Left lung (tissue), 10 donors: ENCODE data around the gene MED15. TPM values are rescaled to one million over a fixed set of nuclear protein-coding genes. Genes with fewer than 3 reads are reported as not detected.

Experiments
- ATAC-seq: fragments of 200-7000 bp; cut with Tn5 transposase; one replicate; pipeline ENCODE4 v1.9.1; 2020; ENCODE audit warnings: moderate library complexity
- DNase-seq, 4 donors: peaks; one replicate each; pipeline ENCODE4 v3.0.0-alpha.2; 2013 to 2020
- H3K27ac ChIP-seq, 2 donors: fragments of 200-600 bp; sonication (generic) in 1 of 2; one replicate each; pipeline versions ENCODE4 v1.5.0 to v1.8.0; 2020 to 2021
- H3K27me3 ChIP-seq, 2 donors: fragments of 200-600 bp; sonication (generic) in 1 of 2; one replicate each; pipeline versions ENCODE4 v1.5.0 to v1.8.0; 2020 to 2021
- H3K36me3 ChIP-seq, 2 donors: fragments of 200-600 bp; sonication (generic) in 1 of 2; one replicate each; pipeline versions ENCODE4 v1.5.0 to v1.8.0; 2020 to 2021
- H3K4me1 ChIP-seq, 2 donors: fragments of 200-600 bp; one replicate each; pipeline ENCODE4 v1.8.0; 2021
- H3K4me3 ChIP-seq, 2 donors: fragments of 200-600 bp; sonication (generic) in 1 of 2; one replicate each; pipeline versions ENCODE4 v1.5.0 to v1.8.0; 2020 to 2021; ENCODE audit warnings: mild to moderate bottlenecking in 1 of 2
- H3K9me3 ChIP-seq, 2 donors: fragments of 200-600 bp; sonication (generic) in 1 of 2; one replicate each; pipeline versions ENCODE4 v1.5.0 to v1.8.0; 2020 to 2021
- intact Hi-C, 2 donors: fragments of 100-400 bp; cut with DNase I; formaldehyde crosslinking; loops; one replicate each; pipeline versions ENCODE4 v1.11.2 to v1.14.2; 2022
- polyA plus RNA-seq, 6 donors: library from polyadenylated mRNA; unstranded; fragments of 120-200 nt; gene quantifications; one replicate each; pipeline ENCODE4 v1.2.1, GENCODE V29; 2013; ENCODE audit not compliant: insufficient read length in 6 of 6
- total RNA-seq, 2 donors: library from RNA; stranded (reverse); fragmentation: NEBNext Ultra II Directional; extraction: Animal tissue kit (Norgen Biotek cat#: 25700); gene quantifications; one replicate each; pipeline ENCODE4 v1.2.1, GENCODE V29; 2021
- TF ChIP-seq, protein P1 (sequence below), 2 donors: fragments of 200-600 bp; sonication (generic) in 1 of 2; IDR thresholded peaks; one replicate each; pipeline versions ENCODE4 v1.5.0 to v1.8.0; 2021; ENCODE audit warnings: antibody characterized with exemption in 2 of 2
- donor health status: DM: no; HTN: yes; CAD: no.
- donor health status: DM: no; HTN: no; CAD: no.

Gene MED15
- total and polyA plus RNA-seq, 8 donors = 47.2 to 121 (median 56.3) TPM

DNA sequence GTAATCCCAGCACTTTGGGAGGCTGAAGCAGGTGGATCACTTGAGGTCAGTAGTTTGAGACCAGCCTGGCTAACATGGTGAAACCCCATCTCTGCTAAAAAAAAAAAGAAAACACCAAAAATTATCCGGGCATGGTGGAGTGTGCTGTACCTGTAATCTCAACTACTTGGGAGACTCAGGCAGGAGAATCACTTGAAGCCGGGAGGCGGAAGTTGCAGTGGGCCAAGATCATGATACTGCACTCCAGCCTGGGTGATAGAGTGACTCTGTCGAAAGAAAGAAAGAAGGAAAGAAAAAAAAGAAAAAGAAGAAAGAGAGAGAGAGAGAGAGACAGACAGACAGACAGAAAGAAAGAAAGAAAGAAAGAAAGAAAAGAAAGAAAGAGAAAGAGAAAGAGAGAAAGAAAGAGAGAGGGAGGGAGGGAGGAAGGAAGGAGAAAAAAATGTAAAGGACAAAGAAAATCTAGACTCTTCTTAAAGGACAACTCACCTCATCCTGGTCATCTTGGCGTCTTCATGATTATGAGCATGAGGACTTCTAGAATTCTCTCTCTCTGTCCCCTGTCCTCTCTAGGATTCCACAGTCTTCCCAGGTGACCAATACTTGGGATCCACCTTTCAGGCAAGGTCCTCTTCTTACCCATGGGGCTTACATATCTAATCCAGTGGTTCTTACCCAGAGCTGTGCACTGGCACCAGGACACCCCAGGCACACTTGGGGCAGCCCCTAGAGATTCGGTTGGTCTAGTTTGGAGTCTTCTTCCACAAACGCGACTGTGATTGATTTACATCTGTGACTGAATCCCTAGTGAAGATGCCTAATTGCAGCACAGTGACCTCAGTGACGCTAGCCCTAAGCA, 120.9 kb downstream of the MED15 start:
- no peak overlapping the region for H3K27ac ChIP-seq
- DNase-seq = no peak
- H3K27me3 ChIP-seq = no peaks in the 10 kb centered on the region
- ATAC-seq = no peak
- intact Hi-C loops = no loop called here
- H3K9me3 ChIP-seq = no peaks in the 10 kb centered on the region
- no peak overlapping the region for H3K4me3 ChIP-seq
- H3K4me1 ChIP-seq = no peaks in the 10 kb centered on the region
- TF ChIP-seq, protein P1, sequence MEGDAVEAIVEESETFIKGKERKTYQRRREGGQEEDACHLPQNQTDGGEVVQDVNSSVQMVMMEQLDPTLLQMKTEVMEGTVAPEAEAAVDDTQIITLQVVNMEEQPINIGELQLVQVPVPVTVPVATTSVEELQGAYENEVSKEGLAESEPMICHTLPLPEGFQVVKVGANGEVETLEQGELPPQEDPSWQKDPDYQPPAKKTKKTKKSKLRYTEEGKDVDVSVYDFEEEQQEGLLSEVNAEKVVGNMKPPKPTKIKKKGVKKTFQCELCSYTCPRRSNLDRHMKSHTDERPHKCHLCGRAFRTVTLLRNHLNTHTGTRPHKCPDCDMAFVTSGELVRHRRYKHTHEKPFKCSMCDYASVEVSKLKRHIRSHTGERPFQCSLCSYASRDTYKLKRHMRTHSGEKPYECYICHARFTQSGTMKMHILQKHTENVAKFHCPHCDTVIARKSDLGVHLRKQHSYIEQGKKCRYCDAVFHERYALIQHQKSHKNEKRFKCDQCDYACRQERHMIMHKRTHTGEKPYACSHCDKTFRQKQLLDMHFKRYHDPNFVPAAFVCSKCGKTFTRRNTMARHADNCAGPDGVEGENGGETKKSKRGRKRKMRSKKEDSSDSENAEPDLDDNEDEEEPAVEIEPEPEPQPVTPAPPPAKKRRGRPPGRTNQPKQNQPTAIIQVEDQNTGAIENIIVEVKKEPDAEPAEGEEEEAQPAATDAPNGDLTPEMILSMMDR (IDR thresholded peaks at IDR 0.05) = no peak
- H3K36me3 ChIP-seq = no peaks in the 10 kb centered on the region

- no peaks in the 10 kb centered on the region for H3K9me3 ChIP-seq
- intact Hi-C loops = no loop called here
- no peak overlapping the region for H3K4me3 ChIP-seq
- H3K4me1 ChIP-seq = no peaks in the 10 kb centered on the region
- H3K36me3 ChIP-seq = no peaks in the 10 kb centered on the region
- ATAC-seq (no peak), DNase-seq (no peak)
- TF ChIP-seq, protein P1 (IDR thresholded peaks at IDR 0.05) = no peak
- no peak overlapping the region for H3K27ac ChIP-seq
- H3K27me3 ChIP-seq = no peaks in the 10 kb centered on the region
These were observed 122.0 kb downstream of the MED15 start for GRCh38 chr22:20629401-20629800.

DNA sequence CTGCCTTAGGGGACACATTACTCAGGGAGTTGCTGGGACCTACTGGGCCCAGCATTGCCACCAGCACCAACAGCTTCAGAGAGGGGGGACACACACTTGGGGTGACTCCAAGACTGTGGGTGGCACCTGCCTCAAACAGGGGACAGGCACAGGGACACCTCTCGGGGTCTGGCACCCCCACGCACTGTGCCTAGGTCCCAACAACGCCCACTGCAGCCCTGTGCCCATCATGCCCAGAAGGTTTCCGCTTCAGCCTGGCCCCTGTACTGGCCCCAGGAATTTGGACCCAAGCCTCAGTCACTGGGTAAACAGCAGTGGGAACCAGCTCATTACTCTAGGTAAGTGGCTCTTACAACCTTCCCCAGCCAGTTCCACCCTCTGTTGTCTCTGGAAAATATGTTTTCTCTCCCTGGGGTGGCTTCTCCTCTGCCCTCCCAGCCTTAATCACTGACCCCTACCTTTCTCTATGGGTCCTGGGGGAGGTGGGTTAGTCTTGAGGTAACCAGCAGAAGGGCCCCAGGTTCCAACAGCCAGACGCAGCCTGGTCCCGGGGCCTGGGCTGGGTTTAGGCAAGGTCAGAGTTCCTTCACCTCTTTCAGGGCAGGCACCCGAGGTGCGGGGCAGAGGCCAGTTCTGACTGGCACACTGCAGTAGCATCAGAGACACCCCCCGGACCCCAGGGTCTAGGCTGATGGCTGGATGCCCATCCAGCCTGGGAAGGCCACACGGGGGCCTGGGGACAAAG, 123.6 kb downstream of the MED15 start:
- Histone ChIP-seq H3K27ac (no peak overlapping the region), H3K27me3 (no peaks in the 10 kb centered on the region), H3K4me3 (no peak overlapping the region), H3K4me1 (no peaks in the 10 kb centered on the region), H3K36me3 (no peaks in the 10 kb centered on the region), H3K9me3 (no peaks in the 10 kb centered on the region)
- DNase-seq (peak in 1 of 4 donors; percentile 24), ATAC-seq (peak; percentile 94)
- intact Hi-C loops = no loop called here
- TF ChIP-seq, protein P1 (IDR thresholded peaks at IDR 0.05) = no peak

DNA sequence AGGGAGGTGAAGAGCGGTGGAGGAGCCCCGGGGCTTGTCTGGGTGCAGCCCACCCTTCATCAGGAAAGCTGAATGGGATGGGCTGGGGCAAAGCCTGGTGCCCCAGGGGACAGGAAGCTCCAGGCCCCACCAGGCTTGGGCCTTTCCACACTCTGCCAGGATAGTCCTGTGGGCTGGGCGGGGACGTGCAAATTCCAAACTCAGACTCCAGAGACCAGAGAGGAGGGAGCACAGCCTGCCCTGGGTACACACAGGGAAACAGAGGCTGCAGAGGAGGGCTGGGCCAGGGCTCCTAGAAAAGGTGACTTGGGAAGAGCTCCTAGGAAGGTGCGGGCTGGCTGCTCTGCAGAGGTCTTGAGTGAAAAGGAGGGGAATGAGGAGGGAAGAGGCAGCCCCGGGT, 124.7 kb downstream of the MED15 start:
- DNase-seq = no peak
- Histone ChIP-seq H3K36me3 (no peaks in the 10 kb centered on the region), H3K27me3 (peaks cover 0 to 10% of the 10 kb centered on the region in 2 donors), H3K4me3 (no peak overlapping the region), H3K4me1 (no peaks in the 10 kb centered on the region), H3K27ac (no peak overlapping the region), H3K9me3 (no peaks in the 10 kb centered on the region)
- ATAC-seq = peak; percentile 14
- intact Hi-C loops = no loop called here
- TF ChIP-seq, protein P1 (IDR thresholded peaks at IDR 0.05) = no peak

DNA sequence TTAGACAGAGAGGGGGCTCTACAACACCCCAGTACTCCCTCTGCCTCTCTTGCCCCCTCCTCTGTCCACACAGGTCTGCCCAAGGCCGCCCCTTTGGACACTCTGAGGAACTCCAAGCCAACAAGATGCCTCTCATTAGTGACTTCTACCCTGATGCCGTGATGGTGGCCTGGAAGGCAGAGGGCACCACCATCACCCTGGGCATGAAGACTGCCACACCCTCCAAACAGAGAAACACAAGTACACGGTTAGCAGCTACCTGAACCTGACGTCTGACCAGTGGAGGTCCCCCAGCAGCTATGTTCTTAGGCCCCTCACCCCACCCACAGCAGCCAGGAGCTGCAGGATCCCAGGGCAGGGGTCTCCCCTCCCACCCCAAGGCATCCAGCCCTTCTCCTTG, 125.1 kb downstream of the MED15 start:
- intact Hi-C loops = no loop called here
- DNase-seq (no peak), ATAC-seq (no peak)
- Histone ChIP-seq H3K36me3 (no peaks in the 10 kb centered on the region), H3K4me3 (no peak overlapping the region), H3K27ac (no peak overlapping the region), H3K27me3 (peaks cover 0 to 11% of the 10 kb centered on the region in 2 donors), H3K4me1 (no peaks in the 10 kb centered on the region), H3K9me3 (no peaks in the 10 kb centered on the region)
- TF ChIP-seq, protein P1 (IDR thresholded peaks at IDR 0.05) = no peak
